ENCODE measurements around the gene ZFAND2A.
"Not testable (repeated sequence)": the region's sequence is repeated elsewhere in the genome, so short reads cannot be mapped to it uniquely, and the experiment has no call there.

The ZFAND2A gene

DNA sequence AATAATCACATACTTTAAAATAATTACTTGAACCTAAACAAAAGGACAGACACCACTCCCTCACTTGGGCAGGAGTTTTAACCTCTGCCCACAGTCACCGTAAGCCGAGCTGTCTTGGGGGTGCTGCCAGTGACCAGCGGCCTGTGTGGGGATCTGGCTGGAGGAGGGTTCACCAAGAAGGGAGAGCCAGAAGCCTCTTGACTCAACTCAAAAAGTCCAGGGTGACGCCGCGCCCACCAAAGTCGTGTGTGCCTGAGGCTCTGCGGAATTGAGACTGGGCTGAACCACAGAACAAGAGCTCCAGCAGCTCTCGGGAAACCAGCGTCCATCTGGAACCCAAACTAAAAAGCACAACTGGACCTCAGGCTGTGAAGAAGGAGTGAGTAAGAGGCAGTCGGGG, 35.8 kb downstream of the ZFAND2A start:
- DNase-seq (ENCODE audit: low read depth) = no peak

- DNase-seq (ENCODE audit: low read depth) = no peak
Observed at GRCh38 chr7:1123715-1124114, 36.3 kb downstream of the ZFAND2A start.

DNA sequence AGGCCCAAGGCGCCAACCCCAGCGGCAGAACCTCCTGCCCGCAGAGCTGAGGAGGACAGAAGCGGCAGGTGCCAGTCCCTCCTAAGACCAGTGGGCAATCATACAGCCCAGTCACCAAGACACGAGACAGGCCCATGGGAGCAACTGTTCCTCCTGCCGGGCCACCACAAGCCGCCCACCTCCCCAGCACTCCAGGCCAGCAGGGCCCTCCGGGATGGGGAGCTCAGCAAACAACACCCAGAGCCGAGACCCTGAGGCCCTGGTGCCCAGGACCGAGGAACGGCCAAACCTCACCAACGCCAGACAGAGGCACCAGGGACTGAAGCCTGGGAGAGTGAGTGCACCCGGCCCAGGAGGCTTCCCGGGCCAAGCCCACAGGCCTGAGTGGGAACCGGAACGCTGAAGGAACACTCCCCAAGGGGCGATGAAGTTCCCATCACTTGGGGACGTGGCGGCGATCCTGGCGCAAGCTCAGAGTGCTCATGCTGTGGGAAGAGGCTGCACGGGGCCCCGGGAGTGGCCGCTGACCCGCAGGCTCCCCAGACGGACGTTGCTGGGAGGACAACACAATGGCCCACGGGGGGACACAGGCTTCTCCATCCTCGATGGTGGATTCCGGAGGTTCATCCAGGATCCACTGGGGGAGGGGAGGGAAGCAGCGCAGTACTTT, 37.0 kb downstream of the ZFAND2A start:
- DNase-seq (ENCODE audit: low read depth) = no peak

- no peak for DNase-seq (ENCODE audit: low read depth)
Observed at GRCh38 chr7:1121886-1122831, 37.8 kb downstream of the ZFAND2A start.

GRCh38 chr7:1121476-1121875, 38.5 kb downstream of the ZFAND2A start:
- DNase-seq (ENCODE audit: low read depth) = no peak

DNA sequence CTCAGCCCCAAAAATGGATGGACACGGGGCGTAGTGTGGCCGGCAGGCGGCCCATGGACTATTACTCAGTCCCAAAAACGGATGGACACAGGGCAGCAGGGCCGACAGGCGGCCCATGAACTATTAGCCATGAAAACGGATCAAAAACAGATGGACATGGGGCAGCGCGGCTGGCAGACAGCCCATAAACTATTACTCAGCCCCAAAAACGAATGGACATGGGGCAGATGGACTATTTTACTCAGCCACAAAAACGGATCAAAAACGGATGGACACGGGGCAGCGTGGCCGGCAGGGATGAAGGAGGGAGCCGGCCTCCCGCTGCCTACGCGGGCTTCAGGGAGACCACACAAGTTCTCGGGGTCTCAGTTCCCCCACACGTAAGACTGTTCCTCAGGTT, 39.2 kb downstream of the ZFAND2A start:
- no peak for DNase-seq (ENCODE audit: low read depth)

DNA sequence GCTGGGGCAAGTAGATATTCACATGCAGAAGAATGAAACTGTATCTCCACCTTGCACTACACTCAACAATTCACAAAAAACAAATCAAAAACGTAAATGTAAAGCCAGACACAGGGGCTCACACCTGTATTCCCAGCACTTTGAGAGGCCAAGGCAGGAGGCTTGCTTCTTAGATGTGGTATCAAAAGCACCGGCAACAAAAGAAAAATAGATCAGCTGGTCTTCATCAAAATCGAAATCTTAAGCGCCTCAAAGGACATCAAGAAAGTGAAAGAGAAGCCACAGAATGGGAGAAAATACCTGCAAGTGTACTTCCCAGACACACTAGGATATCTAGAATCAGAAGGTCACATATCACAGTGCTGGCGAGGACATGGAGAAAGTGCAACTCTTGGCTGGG, 40.8 kb downstream of the ZFAND2A start:
- no peak for DNase-seq (ENCODE audit: low read depth)

DNA sequence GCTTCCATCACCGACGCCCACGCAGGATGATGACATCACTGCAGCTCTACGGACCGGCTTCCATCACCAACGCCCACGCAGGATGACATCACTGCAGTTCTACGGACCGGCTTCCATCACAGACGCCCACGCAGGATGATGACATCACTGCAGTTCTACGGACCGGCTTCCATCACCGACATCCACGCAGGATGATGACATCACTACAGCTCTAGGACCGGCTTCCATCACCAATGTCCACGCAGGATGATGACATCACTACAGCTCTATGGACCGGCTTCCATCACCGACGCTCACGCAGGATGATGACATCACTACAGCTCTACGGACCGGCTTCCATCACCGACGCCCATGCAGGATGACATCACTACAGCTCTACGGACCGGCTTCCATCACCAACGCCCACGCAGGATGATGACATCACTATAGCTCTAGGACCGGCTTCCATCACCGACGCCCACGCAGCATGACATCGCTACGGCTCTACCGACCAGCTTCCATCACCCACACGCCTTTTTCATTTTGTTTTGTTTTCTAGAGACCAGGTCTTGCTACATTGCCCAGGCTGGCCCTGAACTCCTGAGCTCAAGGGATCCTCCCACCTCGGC, 42.6 kb downstream of the ZFAND2A start:
- no peak for DNase-seq (ENCODE audit: low read depth)

DNA sequence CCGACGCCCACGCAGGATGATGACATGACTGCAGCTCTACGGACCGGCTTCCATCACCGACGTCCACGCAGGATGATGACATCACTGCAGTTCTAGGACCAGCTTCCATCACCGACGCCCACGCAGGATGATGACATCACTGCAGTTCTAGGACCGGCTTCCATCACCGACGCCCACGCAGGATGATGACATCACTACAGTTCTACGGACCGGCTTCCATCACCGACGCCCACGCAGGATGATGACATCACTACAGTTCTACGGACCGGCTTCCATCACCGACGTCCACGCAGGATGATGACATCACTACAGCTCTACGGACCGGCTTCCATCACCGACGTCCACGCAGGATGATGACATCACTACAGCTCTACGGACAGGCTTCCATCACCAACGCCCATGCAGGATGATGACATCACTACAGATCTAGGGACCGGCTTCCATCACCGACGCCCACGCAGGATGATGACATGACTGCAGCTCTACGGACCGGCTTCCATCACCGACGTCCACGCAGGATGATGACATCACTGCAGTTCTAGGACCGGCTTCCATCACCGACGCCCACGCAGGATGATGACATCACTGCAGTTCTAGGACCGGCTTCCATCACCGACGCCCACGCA, 43.5 kb downstream of the ZFAND2A start:
- not testable (repeated sequence) for DNase-seq (ENCODE audit: low read depth)

DNA sequence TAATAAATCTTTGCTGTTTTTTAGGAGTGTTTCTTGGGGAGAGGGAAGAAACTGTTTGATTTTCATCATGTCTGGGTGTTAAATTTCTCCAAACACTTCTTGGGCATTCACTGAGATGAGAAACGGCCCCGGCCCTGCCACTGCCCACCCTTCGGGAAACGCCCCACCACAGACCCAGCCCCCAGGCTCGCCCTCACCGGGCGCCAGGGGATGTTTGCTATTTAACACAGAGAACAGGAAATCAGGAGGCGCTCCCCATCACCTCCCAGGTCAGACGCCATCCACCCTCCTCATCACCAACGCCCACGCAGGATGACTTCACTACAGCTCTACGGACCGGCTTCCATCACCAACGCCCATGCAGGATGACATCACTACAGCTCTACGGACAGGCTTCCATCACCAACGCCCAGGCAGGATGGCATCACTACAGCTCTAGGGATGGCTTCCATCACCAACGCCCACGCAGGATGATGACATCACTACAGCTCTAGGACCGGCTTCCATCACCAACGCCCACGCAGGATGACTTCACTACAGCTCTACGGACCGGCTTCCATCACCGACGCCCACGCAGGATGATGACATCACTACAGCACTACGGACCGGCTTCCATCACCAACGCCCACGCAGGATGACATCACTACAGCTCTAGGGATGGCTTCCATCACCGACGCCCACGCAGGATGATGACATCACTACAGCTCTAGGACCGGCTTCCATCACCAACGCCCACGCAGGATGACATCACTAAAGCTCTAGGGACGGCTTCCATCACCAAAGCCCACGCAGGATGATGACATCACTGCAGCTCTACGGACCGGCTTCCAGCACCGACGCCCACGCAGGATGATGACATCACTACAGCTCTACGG, 44.6 kb downstream of the ZFAND2A start:
- not testable (repeated sequence) for DNase-seq (ENCODE audit: low read depth)

- no peak for DNase-seq (ENCODE audit: low read depth)
Observed at GRCh38 chr7:1114505-1114904, 45.5 kb downstream of the ZFAND2A start.

DNA sequence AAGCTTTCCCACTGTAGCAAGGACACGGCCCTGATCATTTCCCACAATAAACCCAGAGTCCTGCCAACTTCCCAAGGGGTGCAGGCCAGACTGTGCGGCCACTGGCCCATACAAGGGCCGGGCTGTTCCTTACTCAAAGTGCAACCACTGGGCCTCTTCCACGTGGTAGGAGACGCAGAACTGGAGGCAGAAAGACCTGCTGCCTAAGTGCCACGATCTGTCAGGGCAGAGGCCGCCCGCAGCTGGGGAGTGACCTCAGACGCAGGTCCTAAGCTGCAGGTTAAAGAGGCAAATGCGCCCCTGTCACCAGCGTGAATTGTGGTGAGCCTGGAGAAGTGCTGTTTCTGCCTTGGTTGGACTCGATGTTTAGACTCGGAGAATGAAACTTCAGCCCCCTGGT, 45.9 kb downstream of the ZFAND2A start:
- no peak for DNase-seq (ENCODE audit: low read depth)

- DNase-seq (ENCODE audit: low read depth) = no peak
Observed at GRCh38 chr7:1113548-1113885, 46.5 kb downstream of the ZFAND2A start.

DNA sequence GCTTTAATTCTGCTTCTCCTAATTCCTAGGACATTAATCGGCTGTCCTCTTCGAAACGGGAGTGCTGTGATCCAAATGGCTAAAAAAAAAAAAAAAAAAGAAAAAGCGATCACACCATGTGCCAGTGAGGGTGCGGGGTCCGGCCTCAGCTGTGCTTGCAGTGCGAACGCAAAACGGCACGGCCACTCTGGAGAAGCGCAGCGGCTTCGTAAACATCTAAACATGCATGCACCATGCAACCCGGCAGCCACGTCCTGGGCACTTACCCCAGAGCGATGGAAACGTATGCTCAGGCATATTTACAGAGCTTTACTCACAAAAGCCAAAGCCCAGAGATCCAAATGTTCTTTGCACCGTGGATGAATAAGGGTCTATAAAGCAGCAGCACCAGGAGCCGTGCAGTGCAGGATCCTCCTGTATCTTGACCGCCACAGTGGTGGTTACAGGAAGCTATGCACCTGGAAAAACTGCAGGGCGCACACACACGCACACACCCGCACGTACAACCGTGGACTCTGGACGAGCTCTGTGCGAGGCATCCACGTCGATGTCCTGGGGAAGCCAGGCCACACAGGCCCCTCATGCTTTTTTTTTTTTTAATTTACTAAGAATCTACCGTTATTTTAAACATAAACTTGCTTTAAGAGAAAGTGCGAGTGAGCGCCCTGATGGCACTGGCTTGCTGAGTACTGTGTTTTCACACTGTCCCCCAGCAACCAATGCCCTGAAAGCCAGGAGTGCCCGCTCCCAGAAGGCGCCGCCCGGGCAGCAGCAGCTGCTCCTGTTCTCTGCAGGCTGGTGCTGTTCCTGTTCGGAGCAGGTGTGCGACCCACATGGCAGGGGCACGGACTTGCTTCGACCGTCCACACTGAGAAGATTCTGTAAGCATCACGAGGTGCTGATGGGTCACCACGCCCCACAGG, 47.1 kb downstream of the ZFAND2A start:
- DNase-seq (ENCODE audit: low read depth) = no peak

GRCh38 chr7:1112109-1112508, 47.9 kb downstream of the ZFAND2A start:
- no peak for DNase-seq (ENCODE audit: low read depth)

DNA sequence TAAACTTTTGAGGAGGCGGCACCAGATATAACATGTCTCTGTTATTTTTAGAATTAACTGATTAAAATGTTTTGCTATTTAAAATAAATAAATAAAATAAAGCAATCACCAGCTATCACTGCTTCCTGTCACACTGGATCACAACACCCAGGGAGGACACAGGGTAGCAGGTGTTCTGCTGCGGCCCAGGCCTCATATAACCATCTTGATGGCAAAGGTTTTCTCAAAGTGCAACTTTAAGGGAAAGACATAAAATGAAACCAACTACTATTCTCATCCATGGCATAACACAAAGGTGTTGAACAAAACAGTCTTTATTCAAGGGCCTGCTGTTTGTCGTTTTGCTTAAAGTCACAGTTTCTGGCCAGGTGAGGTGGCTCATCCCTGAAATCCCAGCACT, 48.8 kb downstream of the ZFAND2A start:
- no peak for DNase-seq (ENCODE audit: low read depth)

GRCh38 chr7:1110358-1110757, 49.6 kb downstream of the ZFAND2A start:
- no peak for DNase-seq (ENCODE audit: low read depth)

GRCh38 chr7:1109581-1110310, 50.2 kb downstream of the ZFAND2A start:
- DNase-seq (ENCODE audit: low read depth) = no peak

- DNase-seq (ENCODE audit: low read depth) = no peak
Observed at GRCh38 chr7:1108264-1108920, 51.6 kb downstream of the ZFAND2A start.

Data from stimulated activated CD8-positive, alpha-beta memory T cell treated with anti-CD3 and anti-CD28 coated beads, Interleukin-15, amount 100 ng/mL, for 24 hours (primary cell).